Stimulated activated CD4-positive, alpha-beta T cell treated with anti-CD3 and anti-CD28 coated beads, TNF-alpha, amount 100 ng/mL, for 1 hour (primary cell): Measurements from ENCODE around the gene UBAP1.
"Not testable (repeated sequence)": the region's sequence is repeated elsewhere in the genome, so short reads cannot be mapped to it uniquely, and the experiment has no call there.

Experiments used
- DNase-seq, 3 donors: peaks; one replicate each; pipeline ENCODE4 v3.0.0-alpha.2; 2020; ENCODE audit warnings: low read depth in 3 of 3, low spot score in 1 of 3

UBAP1 gene

DNA sequence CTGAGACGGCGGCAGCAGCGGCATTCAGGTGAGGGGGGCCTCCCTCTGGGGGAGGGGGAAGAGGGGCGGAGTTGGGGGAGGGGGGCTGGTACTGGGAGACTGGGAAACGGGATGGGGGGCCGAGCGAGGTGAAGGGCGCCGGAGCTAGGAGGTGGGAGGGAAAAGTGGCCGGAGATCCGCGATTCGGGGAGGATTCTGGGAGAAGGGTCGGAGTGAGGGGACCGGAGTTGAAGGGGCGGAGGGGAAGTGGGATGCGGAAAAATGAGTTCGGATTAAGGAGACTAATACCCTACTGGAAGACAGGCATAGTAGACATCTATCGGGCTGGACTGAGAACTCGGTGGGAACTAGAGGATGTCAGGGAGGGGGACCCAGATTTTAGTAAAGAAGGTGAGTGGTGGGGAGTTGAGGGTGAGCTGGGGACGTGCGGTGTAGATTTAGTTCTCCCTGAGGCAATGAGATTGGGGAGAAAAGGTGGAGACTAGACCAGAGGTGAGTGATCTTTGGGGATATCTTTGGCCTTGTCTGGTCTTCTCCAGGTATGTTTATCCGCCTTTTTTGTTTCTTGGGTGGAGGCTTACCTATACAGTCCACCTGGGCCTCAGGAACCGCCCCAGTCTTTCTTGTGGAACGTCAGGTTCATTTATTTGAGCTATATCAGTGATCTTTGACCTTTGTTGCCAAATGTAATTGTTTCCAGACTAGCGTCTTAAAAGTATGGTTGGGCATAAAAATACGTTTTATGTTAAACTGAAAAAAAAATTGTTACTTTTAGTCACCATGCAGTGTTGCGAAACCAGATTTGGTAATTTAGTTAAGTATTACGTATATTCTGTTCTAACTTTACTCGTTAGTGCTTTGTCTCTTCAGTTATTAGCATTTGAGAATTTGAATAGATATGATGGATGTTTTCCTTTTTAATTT lies 632 bp downstream of the UBAP1 start:
- DNase-seq: no peak

DNA sequence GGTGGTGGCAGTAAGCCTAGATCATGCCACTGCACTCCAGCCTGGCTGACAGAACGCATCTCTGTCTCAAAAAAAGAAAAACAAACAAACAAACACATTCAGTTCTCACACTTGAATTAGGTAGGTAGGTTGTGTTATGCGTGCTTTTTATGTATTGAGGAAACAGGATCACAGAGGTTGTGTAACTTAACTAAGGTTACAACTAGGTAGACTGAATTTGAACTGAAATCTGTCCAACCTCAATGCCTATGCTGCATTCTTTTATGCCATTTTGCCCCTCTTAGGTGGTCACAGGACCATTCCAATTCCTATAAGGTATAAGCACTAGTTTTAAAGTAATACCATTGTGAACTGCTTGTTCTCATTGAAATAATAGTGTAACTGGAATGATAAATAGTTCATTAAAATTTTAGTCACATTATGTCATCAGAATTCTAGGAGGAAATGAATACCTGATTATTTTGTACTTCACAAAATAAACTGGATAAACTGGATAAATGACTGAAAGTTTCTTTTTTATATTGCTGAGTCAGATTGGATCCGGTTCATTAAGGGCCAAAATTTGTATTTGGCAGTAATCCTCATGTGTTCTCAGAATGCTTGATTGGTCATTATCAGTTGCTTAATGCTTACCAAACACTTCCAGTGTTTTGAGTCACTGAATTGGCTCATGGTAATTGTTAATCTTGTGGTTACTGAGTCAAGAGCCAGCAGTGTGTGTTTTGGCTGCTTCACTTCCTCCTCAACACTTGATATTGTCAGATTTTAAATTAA lies 7.1 kb downstream of the UBAP1 start:
- no peak for DNase-seq

DNA sequence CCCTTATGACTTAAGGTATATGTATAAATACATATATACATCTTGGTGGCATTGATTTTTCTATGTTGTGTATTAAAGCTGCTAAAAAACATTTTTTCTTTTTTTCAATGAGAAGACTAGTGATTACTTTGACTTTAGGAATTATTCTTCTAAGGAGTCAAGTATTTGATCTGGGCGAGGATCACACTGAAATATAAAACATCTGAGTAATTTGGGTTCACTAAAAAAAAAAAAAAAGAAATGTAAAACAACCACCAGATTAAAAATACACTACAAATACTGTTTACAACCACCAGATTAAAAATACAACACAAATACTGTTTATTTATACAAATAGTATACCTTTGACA lies 9.0 kb downstream of the UBAP1 start:
- no peak for DNase-seq

- DNase-seq: no peak
Observed at GRCh38 chr9:34190996-34191892, 12.4 kb downstream of the UBAP1 start.

DNA sequence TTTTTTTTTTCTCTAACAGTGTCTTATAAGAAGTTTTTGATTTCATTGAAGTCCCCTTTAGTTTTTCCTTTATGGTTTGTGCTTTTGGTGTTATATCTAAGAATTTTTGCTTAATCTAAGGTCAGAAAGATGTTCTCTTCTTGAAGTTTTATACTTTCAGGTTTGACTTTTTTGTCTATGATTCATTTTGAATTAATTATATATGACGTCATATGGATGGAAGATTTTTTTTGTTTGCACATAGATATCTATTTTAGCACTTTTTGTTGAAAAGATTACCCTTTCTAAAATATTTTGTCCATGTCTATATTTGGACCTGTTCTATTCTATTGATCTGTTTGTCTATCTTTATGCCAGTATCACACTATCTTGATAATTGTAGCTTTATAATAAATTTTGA lies 16.3 kb downstream of the UBAP1 start:
- no peak for DNase-seq

DNA sequence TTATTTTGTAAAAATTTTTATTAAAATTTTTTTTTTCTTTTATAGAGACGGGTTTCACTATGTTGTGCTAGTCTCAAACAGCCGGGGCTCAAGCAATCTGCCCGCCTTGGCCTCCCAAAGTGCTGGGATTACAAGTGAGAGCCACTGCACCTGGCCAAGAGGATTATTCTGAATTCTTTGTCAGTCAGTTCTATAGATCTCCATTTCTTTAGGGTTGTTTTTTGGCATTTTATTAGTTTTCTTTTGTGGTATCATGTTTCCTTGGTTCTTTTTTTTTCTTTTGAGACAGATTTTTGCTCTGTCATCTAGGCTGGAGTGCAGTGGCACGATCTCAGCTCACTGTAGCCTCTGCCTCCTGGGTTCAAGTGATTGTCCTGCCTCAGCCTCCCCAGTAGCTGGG lies 18.4 kb downstream of the UBAP1 start:
- not testable (repeated sequence) for DNase-seq

DNA sequence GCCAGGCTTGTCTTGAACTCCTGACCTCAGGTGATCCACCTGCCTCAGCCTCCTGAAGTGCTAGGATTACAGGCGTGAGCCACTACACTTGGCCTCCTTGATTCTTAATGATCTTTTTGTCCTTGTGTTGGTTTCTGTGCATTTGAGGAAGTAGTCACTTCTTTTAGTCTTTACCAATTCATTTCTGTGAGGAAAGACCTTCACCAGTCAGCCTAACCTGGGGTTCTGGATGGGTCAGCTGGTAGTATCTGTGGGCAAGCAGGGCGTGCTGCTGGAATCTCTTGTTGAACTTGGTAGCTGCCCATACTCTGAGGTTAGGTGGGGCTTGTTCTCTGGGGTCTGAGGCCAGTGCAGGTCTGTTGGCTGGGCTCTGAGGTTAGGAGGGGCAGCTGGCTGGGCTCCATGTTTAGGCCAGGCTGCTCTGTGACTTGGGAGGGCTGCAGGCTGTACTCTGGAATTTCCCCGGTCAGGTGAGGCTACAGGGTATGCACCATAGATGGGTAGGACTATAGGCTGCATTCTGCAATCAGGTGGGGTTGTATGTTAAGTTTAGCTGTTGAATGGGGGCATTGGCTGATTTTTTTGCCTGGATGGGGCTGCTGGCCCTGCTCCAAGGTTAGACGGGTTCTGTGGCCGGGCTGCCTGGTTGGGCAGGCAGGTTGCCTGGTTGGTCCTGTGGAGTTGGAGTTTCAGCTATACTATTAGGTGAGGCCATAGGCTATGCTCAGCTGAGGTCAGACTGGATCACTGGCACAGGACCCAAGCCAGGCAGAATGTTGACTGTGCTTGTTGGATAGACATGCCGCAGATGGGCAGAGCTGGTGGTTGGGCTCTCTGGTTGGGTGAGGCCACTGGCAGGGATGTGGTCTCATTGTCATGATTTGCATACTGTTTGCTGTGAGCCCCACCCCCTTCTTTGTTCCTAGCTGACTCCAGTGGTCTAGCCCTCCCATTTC lies 19.2 kb downstream of the UBAP1 start:
- DNase-seq: no peak

GRCh38 chr9:34200092-34200491 lies 21.2 kb downstream of the UBAP1 start:
- no peak for DNase-seq

DNA sequence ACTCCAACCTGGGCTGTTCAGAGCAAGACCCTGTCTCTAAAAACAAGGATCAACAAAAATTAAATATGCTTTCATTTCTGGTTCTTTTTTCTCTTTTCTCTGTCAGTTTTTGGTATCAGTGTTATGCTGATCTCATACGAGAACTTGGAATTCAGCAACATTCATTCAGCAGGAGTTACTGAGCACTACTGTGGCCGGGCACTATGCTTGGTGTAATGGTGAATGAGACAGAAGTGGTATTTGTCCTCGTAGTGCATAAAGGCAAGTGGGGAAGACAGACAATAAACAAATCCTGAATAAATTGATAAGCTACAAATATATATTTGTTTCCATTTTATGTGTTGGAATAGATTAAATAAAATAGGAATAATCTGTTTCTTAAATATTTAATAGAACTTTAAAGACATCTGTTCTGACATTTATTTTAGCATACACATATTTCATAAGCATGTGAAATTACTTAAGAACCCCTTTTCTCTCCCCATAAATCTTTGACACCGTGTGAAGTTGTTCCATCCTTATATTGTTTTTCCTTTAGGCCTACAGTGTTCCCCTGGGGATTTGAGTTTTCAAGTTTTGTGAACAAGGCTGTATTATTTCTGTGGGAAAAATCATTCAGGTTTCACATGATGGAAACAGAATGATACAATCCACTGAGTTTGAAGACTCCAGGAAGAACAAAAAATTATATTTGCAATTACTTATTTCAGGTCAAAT lies 24.6 kb downstream of the UBAP1 start:
- DNase-seq: no peak

DNA sequence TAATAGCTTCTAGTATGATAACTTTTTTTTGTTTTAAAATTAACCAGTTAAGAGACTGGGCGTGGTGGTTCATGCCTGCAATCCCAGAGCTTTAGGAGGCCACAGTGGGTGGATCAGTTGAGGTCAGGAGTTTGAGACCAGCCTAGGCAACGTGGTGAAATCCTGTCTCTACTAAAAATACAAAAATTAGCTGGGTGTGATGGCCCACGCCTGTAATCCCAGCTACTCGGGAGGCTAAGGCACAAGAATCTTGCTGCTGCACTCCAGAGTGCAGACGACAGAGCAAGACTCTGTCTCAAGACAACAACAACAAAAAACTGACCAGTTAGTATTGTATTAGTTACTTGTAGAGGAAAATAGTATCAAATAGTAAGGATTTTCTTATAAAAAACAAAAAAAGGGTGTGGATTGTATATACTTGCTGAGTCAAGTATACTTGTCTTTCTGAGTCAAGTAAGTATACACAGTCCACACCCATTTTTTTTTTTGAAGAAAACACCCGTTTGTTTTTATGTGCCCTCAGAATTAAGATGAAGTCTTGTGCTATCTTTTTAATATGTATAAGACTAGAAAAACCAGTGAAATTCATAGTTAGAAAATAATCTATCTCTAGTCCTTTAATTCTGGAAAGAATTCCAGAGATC lies 25.3 kb downstream of the UBAP1 start:
- DNase-seq: no peak

DNA sequence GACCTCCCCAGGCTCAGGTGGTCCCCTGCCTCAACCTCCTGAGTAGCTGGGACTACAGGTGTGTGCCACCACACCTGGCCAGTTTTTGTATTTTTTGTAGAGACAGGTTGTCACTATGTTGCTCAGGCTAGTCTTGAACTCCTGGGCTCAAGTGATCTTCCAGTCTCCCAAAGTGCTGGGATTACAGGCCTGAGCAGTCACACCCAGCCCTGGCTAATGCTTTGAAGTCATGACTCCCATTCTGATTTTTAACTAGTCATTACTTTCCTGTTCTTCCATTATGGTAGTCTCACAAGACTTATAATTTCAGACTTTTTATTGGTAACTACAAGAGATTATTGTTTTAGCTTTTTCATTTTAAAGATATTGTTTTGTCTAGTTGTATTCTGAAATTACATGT lies 26.3 kb downstream of the UBAP1 start:
- DNase-seq: no peak

- DNase-seq: no peak
Observed at GRCh38 chr9:34206561-34206960, 27.7 kb downstream of the UBAP1 start.

- DNase-seq: no peak
Observed at GRCh38 chr9:34211395-34211794, 32.6 kb downstream of the UBAP1 start.

DNA sequence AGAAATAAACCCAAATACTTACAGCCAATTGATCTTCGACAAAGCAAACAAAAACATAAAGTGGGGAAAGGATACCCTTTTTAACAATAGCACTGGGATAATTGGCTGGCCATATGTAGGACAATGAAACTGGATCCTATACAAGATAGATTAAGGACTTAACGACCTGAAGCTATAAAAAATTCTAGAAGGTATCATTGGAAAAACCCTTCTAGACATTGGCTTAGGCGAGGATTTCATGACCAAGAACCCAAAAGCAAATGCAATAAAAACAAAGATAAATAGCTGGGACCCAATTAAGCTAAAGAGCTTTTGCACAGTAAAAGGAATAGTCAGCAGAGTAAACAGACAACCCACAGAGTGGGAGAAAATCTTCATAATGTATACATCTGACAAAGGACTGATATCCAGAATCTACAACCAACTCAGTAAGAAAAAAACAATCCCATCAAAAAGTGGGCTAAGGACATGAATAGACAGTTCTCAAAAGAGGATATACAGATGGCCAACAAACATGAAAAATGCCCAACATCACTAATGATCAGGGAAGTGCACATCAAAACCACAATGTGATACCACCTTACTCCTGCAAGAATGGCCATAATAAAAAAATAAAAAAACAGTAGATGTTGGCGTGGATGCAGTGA lies 35.6 kb downstream of the UBAP1 start:
- not testable (repeated sequence) for DNase-seq

DNA sequence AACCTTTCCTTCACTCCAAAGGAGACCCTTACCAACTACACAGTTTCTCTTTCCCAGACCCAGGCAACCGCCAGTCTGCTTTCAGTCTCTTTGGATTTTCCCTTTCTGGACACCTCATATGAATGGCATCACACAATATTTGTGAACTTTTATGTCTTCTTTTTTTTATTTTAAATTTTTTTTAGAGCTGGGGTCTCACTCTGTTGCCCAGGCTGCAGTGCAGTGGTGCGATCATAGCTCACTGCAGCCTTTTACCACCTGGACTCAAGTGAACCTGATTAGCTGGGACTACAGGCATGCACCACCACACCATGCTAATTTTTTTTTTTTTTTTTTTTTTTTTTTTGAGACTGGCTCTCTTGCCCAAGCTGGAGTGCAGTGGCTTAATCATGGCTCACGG lies 37.5 kb downstream of the UBAP1 start:
- DNase-seq: no peak

- DNase-seq: not testable (repeated sequence)
Observed at GRCh38 chr9:34217015-34217414, 38.2 kb downstream of the UBAP1 start.

- DNase-seq: no peak
Observed at GRCh38 chr9:34218446-34218845, 39.6 kb downstream of the UBAP1 start.

DNA sequence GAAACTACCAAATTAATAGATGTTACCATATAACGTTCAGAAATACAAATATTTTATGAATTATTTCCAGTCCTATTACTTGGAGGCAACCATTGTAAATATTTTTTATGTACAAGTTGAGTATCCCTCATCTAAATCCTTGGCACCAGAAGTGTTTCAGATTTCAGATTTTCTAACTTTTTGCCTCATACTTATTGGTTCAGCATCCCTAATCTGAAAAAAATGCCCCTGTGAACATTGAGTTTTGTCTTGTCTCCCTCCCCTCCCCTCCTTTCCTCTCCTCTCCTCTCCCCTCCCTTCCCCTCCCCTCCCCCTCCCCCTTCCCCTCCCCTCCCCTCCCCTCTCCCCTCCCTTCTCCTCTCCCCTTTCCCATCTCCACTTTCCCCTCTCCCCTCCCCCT lies 40.6 kb downstream of the UBAP1 start:
- no peak for DNase-seq

- DNase-seq: no peak
Observed at GRCh38 chr9:34220218-34220617, 41.4 kb downstream of the UBAP1 start.
